GM21786 (cell line): Measurements from ENCODE around the gene KRTAP9-4.
"Not testable (repeated sequence)": the region's sequence is repeated elsewhere in the genome, so short reads cannot be mapped to it uniquely, and the experiment has no call there.

ENCODE experiments used
- ATAC-seq: cut with Tn5 transposase; IDR thresholded peaks from one replicate; pipeline ENCODE4 v1.9.1; 2021; ENCODE audit not compliant: unreplicated experiment

KRTAP9-4 gene

GRCh38 chr17:41249637-41250240 lies at the start of gene KRTAP9-4:
TSS of gene KRTAP9-4 (plus strand) at chr17:41249687. CDS start at chr17:41249721, 34 bp downstream.
- not testable (repeated sequence) for ATAC-seq

- ATAC-seq, result no peak
These were observed 37.5 kb upstream of the KRTAP9-4 start for GRCh38 chr17:41211845-41212466.

- ATAC-seq, result no peak
These were observed 36.8 kb upstream of the KRTAP9-4 start for GRCh38 chr17:41212524-41213169.

GRCh38 chr17:41215681-41216080 lies 33.8 kb upstream of the KRTAP9-4 start:
- no peak for ATAC-seq

GRCh38 chr17:41223821-41224220 lies 25.7 kb upstream of the KRTAP9-4 start:
- ATAC-seq, result no peak

- ATAC-seq, result no peak
These were observed 23.4 kb upstream of the KRTAP9-4 start for GRCh38 chr17:41226051-41226450.

- ATAC-seq, result not testable (repeated sequence)
These were observed 22.8 kb upstream of the KRTAP9-4 start, which contains the start of gene KRTAP9-2 for GRCh38 chr17:41226598-41227095. TSS of gene KRTAP9-2 (plus strand) at chr17:41226648. CDS start at chr17:41226655, 7 bp downstream.

- no peak for ATAC-seq
These were observed 19.4 kb upstream of the KRTAP9-4 start for GRCh38 chr17:41230094-41230493.

GRCh38 chr17:41231731-41232130 lies 17.8 kb upstream of the KRTAP9-4 start:
- ATAC-seq, result no peak

GRCh38 chr17:41232399-41233105 lies 16.9 kb upstream of the KRTAP9-4 start, which contains the start of gene KRTAP9-3:
TSS of gene KRTAP9-3 (plus strand) at chr17:41232449. CDS start at chr17:41232502, 53 bp downstream.
- ATAC-seq, result not testable (repeated sequence)

- not testable (repeated sequence) for ATAC-seq
These were observed 12.4 kb upstream of the KRTAP9-4 start for GRCh38 chr17:41237116-41237515.

GRCh38 chr17:41237949-41238437 lies 11.5 kb upstream of the KRTAP9-4 start, which contains the start of gene KRTAP9-8:
TSS of gene KRTAP9-8 (plus strand) at chr17:41237999. CDS start at chr17:41238052, 53 bp downstream.
- ATAC-seq, result not testable (repeated sequence)

GRCh38 chr17:41246995-41247787 lies 2.3 kb upstream of the KRTAP9-4 start:
- not testable (repeated sequence) for ATAC-seq

GRCh38 chr17:41251261-41251660 lies 1.8 kb downstream of the KRTAP9-4 start:
- no peak for ATAC-seq

GRCh38 chr17:41254861-41255260 lies 5.4 kb downstream of the KRTAP9-4 start:
- ATAC-seq, result no peak

GRCh38 chr17:41255381-41256290 lies 6.1 kb downstream of the KRTAP9-4 start, which contains the start of gene KRTAP9-9:
TSS of gene KRTAP9-9 (plus strand) at chr17:41255384.
- ATAC-seq, result not testable (repeated sequence)

- ATAC-seq, result no peak
These were observed 6.8 kb downstream of the KRTAP9-4 start for GRCh38 chr17:41256291-41256685.

- no peak for ATAC-seq
These were observed 8.9 kb downstream of the KRTAP9-4 start for GRCh38 chr17:41258406-41258805.

- no peak for ATAC-seq
These were observed 13.7 kb downstream of the KRTAP9-4 start for GRCh38 chr17:41263212-41263611.
